ENCODE results near the gene MAG.

MAG gene

DNA sequence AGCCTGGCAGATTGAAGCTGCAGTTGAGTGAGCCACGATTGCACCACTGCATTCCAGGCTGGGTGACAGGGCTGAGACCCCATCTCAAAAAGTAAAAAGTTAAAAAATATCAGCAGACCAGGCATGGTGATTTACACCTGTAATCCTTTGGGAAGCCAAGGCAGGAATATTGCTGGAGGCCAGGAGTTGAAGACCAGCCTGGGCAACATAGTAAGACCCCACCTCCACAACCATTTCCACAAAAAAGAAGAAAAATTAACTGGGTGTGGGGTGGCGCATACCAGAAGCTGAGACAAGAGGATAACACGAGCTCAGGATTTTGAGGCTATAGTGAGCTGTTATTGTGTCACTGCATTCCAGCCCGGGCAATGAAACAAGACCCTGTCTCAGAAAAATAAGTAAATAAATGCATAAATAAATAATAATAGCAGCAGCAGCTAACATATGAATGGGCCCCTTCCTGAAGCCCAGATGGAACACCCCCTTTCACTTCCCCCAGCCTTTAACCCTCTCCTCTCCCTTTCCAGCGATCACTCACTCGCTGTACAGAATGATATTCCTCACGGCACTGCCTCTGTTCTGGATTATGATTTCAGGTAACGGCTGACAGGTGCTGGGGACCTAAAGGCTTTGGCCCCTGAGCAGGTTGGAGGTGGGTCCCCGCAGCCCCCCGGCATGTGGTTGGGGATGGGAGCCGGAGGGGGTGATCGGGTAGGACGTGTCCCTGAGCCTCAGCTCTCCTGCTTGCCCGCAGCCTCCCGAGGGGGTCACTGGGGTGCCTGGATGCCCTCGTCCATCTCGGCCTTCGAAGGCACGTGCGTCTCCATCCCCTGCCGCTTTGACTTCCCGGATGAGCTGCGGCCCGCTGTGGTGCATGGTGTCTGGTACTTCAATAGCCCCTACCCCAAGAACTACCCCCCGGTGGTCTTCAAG lies 3.2 kb downstream of the MAG start:
- CTCF ChIA-PET = interaction anchor here (0.9 kb wide), 1 partner anchor 18 kb away, joined by 3 read pairs; no protein-coding TSS in a partner anchor
- H3K4me1 Mint-ChIP-seq = peaks cover 8% of the 10 kb centered on the region
- no peak for DNase-seq
- peaks cover 34% of the 10 kb centered on the region for H3K27me3 Mint-ChIP-seq
- H3K27ac Mint-ChIP-seq = no peak overlapping the region
- H3K4me3 Mint-ChIP-seq = no peak overlapping the region
- no peaks in the 10 kb centered on the region for H3K9me3 Mint-ChIP-seq
- H3K36me3 Mint-ChIP-seq = no peaks in the 10 kb centered on the region

- Mint-ChIP-seq H3K4me1 (peaks cover 8% of the 10 kb centered on the region), H3K36me3 (no peaks in the 10 kb centered on the region), H3K27ac (peak overlapping the region; percentile 16), H3K9me3 (no peaks in the 10 kb centered on the region), H3K27me3 (peaks cover 26% of the 10 kb centered on the region), H3K4me3 (no peak overlapping the region)
- CTCF ChIA-PET = interaction anchor here (0.9 kb wide), 1 partner anchor 18 kb away, joined by 3 read pairs; no protein-coding TSS in a partner anchor
- peak; percentile 62 for DNase-seq
Observed at GRCh38 chr19:35295792-35296462, 4.0 kb downstream of the MAG start.

DNA sequence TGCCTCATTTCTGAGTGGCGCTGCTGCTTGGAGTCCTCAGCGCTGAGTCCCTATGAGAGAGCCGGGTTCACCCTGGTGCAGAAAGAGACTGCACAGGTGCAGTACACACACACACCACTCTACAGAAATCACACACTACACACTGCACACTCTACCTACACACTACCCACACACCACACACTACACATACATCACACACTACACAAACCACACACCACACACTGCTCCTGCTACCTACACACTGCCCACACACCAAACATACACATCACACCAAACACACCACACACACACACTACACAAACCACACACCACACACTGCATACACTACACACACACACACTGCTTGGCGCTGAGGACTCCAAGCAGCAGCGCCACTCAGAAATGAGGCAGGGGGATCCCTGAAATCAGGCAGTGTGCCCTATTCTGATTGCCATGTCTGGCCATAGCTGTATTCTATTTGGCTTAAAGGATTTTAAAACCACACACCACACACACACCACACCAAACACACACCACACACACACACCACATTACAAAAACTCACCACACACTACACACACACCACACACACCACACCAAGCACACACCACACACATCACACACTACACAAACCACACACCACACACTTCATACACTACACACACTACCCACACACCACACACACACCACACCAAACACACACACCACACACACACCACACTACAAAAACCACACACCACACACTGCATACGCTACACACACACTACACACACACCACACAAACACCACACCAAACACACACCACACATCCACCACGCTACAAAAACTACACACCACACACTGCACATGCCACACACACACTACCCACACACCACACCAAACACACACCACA lies 4.9 kb downstream of the MAG start:
- CTCF ChIA-PET = no interaction called here
- H3K27me3 Mint-ChIP-seq = peaks cover 16% of the 10 kb centered on the region
- no peaks in the 10 kb centered on the region for H3K36me3 Mint-ChIP-seq
- no peak for DNase-seq
- H3K27ac Mint-ChIP-seq = no peak overlapping the region
- peaks cover 8% of the 10 kb centered on the region for H3K4me1 Mint-ChIP-seq
- H3K4me3 Mint-ChIP-seq = no peak overlapping the region
- no peaks in the 10 kb centered on the region for H3K9me3 Mint-ChIP-seq

DNA sequence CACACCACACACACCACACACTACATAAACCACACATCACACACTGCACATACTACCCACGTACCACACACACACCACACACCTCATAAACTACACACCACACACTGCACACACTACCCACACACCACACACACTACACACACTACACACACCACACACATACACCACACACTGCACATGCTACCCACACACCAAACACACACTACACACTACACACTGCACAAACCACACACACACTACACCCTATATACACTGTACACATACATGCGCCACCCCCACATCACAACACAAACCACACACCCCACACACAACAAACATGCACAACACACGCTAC lies 5.5 kb downstream of the MAG start:
- Mint-ChIP-seq H3K9me3 (no peaks in the 10 kb centered on the region), H3K4me3 (no peak overlapping the region), H3K4me1 (peaks cover 8% of the 10 kb centered on the region), H3K36me3 (no peaks in the 10 kb centered on the region), H3K27ac (no peak overlapping the region), H3K27me3 (peaks cover 16% of the 10 kb centered on the region)
- CTCF ChIA-PET = no interaction called here
- no peak for DNase-seq

DNA sequence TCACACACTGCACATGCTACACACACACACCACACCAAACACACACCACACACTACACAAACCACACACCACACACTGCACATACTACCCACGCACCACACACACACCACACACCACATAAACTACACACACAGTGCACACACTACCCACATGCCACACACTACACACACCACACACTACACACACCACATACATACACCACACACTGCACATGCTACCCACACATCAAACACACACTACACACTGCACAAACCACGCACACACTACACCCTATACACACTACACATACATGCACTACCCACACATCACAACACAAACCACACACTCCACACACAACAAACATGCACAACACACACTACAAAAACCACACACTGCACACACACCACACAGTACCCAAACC lies 6.0 kb downstream of the MAG start:
- CTCF ChIA-PET = no interaction called here
- H3K4me1 Mint-ChIP-seq = peaks cover 8% of the 10 kb centered on the region
- no peak overlapping the region for H3K27ac Mint-ChIP-seq
- no peaks in the 10 kb centered on the region for H3K36me3 Mint-ChIP-seq
- no peak overlapping the region for H3K4me3 Mint-ChIP-seq
- no peak for DNase-seq
- H3K27me3 Mint-ChIP-seq = peaks cover 16% of the 10 kb centered on the region
- H3K9me3 Mint-ChIP-seq = no peaks in the 10 kb centered on the region

DNA sequence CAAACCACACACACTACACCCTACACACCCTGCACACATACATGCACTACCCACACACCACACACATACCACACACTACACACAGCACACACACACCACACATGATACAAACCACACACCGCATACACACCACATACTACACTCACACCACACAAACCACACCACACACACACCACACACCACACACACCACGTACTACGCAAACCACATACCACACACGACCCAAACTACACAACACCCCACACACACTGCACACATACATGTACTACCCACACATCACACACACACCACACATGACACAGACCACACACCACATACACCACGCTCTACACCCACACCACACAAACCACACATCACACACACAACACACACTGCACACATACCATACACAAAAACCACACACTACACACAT lies 6.6 kb downstream of the MAG start:
- Mint-ChIP-seq H3K27ac (no peak overlapping the region), H3K4me1 (peaks cover 8% of the 10 kb centered on the region), H3K36me3 (no peaks in the 10 kb centered on the region), H3K9me3 (no peaks in the 10 kb centered on the region), H3K4me3 (no peak overlapping the region), H3K27me3 (peaks cover 16% of the 10 kb centered on the region)
- CTCF ChIA-PET = no interaction called here
- no peak for DNase-seq

- no peaks in the 10 kb centered on the region for H3K36me3 Mint-ChIP-seq
- no peak for DNase-seq
- no peaks in the 10 kb centered on the region for H3K9me3 Mint-ChIP-seq
- no peak overlapping the region for H3K4me3 Mint-ChIP-seq
- CTCF ChIA-PET = no interaction called here
- no peak overlapping the region for H3K27ac Mint-ChIP-seq
- peaks cover 13% of the 10 kb centered on the region for H3K27me3 Mint-ChIP-seq
- H3K4me1 Mint-ChIP-seq = peaks cover 8% of the 10 kb centered on the region
Observed at GRCh38 chr19:35299523-35300338, 7.8 kb downstream of the MAG start.

- Mint-ChIP-seq H3K4me1 (peaks cover 8% of the 10 kb centered on the region), H3K27ac (no peak overlapping the region)
- CTCF ChIA-PET = no interaction called here
Observed at GRCh38 chr19:35300339-35300649, 8.3 kb downstream of the MAG start.

GRCh38 chr19:35301961-35302360 lies 10.0 kb downstream of the MAG start:
- H3K4me1 Mint-ChIP-seq = no peaks in the 10 kb centered on the region
- no peak overlapping the region for H3K4me3 Mint-ChIP-seq
- CTCF ChIA-PET = no interaction called here
- no peak for DNase-seq
- H3K27ac Mint-ChIP-seq = no peak overlapping the region
- H3K27me3 Mint-ChIP-seq = peaks cover 11% of the 10 kb centered on the region
- no peaks in the 10 kb centered on the region for H3K36me3 Mint-ChIP-seq
- H3K9me3 Mint-ChIP-seq = no peaks in the 10 kb centered on the region

More at GRCh38 chr19:35300339-35300649, 8.3 kb downstream of the MAG start:
- no peaks in the 10 kb centered on the region for H3K36me3 Mint-ChIP-seq
- no peak for DNase-seq
- H3K27me3 Mint-ChIP-seq = peaks cover 17% of the 10 kb centered on the region
- no peaks in the 10 kb centered on the region for H3K9me3 Mint-ChIP-seq
- H3K4me3 Mint-ChIP-seq = no peak overlapping the region

DNA sequence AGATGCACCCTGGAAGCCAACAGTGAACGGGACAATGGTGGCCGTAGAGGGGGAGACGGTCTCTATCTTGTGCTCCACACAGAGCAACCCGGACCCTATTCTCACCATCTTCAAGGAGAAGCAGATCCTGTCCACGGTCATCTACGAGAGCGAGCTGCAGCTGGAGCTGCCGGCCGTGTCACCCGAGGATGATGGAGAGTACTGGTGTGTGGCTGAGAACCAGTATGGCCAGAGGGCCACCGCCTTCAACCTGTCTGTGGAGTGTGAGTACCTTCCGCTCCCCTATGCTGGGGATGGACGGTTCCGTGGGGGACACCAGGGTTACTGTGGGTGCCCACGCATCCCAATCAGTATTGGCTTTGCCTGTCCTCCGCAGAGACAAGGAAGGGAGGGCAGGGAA lies 10.5 kb downstream of the MAG start:
- Mint-ChIP-seq H3K9me3 (no peaks in the 10 kb centered on the region), H3K4me1 (no peaks in the 10 kb centered on the region), H3K27ac (no peak overlapping the region), H3K4me3 (no peak overlapping the region), H3K27me3 (peaks cover 11% of the 10 kb centered on the region), H3K36me3 (no peaks in the 10 kb centered on the region)
- DNase-seq = no peak
- CTCF ChIA-PET = no interaction called here

GRCh38 chr19:35303357-35303915 lies 11.5 kb downstream of the MAG start:
- Mint-ChIP-seq H3K4me1 (no peaks in the 10 kb centered on the region), H3K36me3 (no peaks in the 10 kb centered on the region), H3K27ac (no peak overlapping the region), H3K9me3 (no peaks in the 10 kb centered on the region), H3K27me3 (peaks cover 16% of the 10 kb centered on the region), H3K4me3 (no peak overlapping the region)
- no peak for DNase-seq
- CTCF ChIA-PET = no interaction called here

DNA sequence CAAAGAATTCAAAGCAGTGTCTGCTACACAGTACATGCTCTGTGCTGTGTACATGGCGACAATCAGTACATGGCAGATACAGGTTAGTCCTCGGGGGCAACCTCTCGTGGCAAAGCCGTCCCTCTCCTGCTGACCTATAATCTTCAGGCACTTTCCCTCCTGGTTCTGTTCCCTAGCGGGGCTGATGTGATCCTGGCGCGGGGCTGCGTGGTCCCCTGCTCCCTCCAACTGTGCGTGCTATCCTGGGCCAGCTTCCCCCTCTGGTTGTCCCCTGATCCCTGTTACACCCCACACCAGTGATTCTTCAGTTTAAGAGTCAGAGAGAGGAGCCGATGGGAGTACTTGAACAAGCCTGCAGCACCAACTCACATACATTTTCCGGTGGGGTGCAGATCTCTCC lies 12.1 kb downstream of the MAG start:
- Mint-ChIP-seq H3K27ac (no peak overlapping the region), H3K9me3 (no peaks in the 10 kb centered on the region), H3K27me3 (peaks cover 16% of the 10 kb centered on the region), H3K4me3 (no peak overlapping the region), H3K4me1 (no peaks in the 10 kb centered on the region), H3K36me3 (no peaks in the 10 kb centered on the region)
- CTCF ChIA-PET = no interaction called here
- DNase-seq = no peak

DNA sequence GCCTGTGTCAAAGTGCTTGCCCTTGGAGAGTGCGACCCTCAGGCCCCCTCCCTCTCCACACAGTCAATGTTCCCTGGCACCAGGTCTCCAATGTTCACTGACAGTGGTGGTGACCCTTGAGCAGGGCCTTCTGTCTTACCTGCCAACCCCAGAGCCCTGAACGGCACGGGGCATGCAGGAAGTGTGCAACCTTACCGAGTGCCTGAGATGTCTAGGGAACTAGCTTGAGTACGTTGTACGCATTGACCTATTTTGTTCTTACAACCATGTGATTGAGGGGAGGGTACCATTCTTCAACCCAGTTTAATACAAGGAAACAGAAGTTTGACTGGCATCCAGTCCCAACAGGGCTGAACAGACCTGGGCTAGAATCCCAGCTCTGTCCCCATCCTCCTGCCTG lies 13.2 kb downstream of the MAG start:
- Mint-ChIP-seq H3K4me3 (no peak overlapping the region), H3K36me3 (no peaks in the 10 kb centered on the region), H3K27ac (no peak overlapping the region), H3K4me1 (peaks cover under 1% of the 10 kb centered on the region), H3K27me3 (peaks cover 20% of the 10 kb centered on the region), H3K9me3 (no peaks in the 10 kb centered on the region)
- no peak for DNase-seq
- CTCF ChIA-PET = interaction anchor here (1.4 kb wide), 1 partner anchor 48 kb away, joined by 3 read pairs; no protein-coding TSS in a partner anchor
